ENCODE data around the gene SYNGAP1.

GRCh38 chr6:33375143-33375671 lies 44.7 kb upstream of the SYNGAP1 start:
- TF ChIP-seq JUND (IDR thresholded peaks at IDR 0.05), result no peak
- no peak for TF ChIP-seq EP300 (IDR thresholded peaks at IDR 0.05; ENCODE audit: borderline replicate concordance in 1 of 2, low read depth in 1 of 2, low read length in 1 of 2)
- TF ChIP-seq, protein P1, sequence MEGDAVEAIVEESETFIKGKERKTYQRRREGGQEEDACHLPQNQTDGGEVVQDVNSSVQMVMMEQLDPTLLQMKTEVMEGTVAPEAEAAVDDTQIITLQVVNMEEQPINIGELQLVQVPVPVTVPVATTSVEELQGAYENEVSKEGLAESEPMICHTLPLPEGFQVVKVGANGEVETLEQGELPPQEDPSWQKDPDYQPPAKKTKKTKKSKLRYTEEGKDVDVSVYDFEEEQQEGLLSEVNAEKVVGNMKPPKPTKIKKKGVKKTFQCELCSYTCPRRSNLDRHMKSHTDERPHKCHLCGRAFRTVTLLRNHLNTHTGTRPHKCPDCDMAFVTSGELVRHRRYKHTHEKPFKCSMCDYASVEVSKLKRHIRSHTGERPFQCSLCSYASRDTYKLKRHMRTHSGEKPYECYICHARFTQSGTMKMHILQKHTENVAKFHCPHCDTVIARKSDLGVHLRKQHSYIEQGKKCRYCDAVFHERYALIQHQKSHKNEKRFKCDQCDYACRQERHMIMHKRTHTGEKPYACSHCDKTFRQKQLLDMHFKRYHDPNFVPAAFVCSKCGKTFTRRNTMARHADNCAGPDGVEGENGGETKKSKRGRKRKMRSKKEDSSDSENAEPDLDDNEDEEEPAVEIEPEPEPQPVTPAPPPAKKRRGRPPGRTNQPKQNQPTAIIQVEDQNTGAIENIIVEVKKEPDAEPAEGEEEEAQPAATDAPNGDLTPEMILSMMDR (IDR thresholded peaks at IDR 0.05), result no peak
- no peak for TF ChIP-seq RCOR1 (IDR thresholded peaks at IDR 0.05; ENCODE audit: low read length)
- no peak for TF ChIP-seq POLR2AphosphoS5 (IDR thresholded peaks at IDR 0.05; ENCODE audit: low read depth, low read length)
- TF ChIP-seq TAF1 (IDR thresholded peaks at IDR 0.05; ENCODE audit: borderline replicate concordance, low read depth, low read length), result no peak
- no peak for TF ChIP-seq SMC3 (IDR thresholded peaks at IDR 0.05; ENCODE audit: low read depth, low read length)
- no peak for TF ChIP-seq MXI1 (IDR thresholded peaks at IDR 0.05; ENCODE audit: low read depth, low read length)
- no peak for TF ChIP-seq MAX (IDR thresholded peaks at IDR 0.05; ENCODE audit: low read depth)
- no peak for TF ChIP-seq YY1 (IDR thresholded peaks at IDR 0.05; ENCODE audit: low read depth)
- TF ChIP-seq EZH2phosphoT487 (IDR thresholded peaks at IDR 0.05; ENCODE audit: borderline replicate concordance, low read depth), result no peak
- no peak for TF ChIP-seq GABPA (IDR thresholded peaks at IDR 0.05; ENCODE audit: low read depth)
- no peak for TF ChIP-seq RXRA (IDR thresholded peaks at IDR 0.05; ENCODE audit: borderline replicate concordance, low read depth)

Data from SK-N-SH (cell line).